Activated CD8-positive, alpha-beta T cell treated with anti-CD3 and anti-CD28 coated beads for 36 hours (primary cell): Measurements from ENCODE around the gene ROBO2. TPM values are rescaled to one million over a fixed set of nuclear protein-coding genes. Genes with fewer than 3 reads are reported as not detected.

ENCODE experiments used
- ATAC-seq: fragments of 200-7000 bp; cut with Tn5 transposase; one replicate; pipeline ENCODE4 v1.10.0; 2021; ENCODE audit warnings: mild to moderate bottlenecking, moderate library complexity
- CTCF ChIA-PET: fragments of 350-600 bp; sonication (Branson Sonifier 250); formaldehyde crosslinking; loops from one replicate; lab custom pipeline; 2021; ENCODE audit warnings: antibody characterized with exemption; lab: Charles Lee
- POLR2A ChIA-PET: fragments of 350-600 bp; sonication (Branson Sonifier 250); formaldehyde crosslinking; loops from one replicate; lab custom pipeline; 2021; ENCODE audit warnings: antibody characterized with exemption; lab: Charles Lee
- DNase-seq: peaks from one replicate; pipeline ENCODE4 v3.0.0-alpha.2; 2020
- H3K27ac Mint-ChIP-seq: one replicate; pipeline ENCODE4 v1.8.0; 2021; ENCODE audit warnings: mild to moderate bottlenecking, mixed read lengths
- H3K27me3 Mint-ChIP-seq: one replicate; pipeline ENCODE4 v1.8.0; 2021; ENCODE audit warnings: mixed read lengths
- H3K36me3 Mint-ChIP-seq: one replicate; pipeline ENCODE4 v1.8.0; 2021; ENCODE audit warnings: low read depth, mixed read lengths
- H3K4me1 Mint-ChIP-seq: one replicate; pipeline ENCODE4 v1.8.0; 2021; ENCODE audit warnings: low read depth, mixed read lengths
- H3K4me3 Mint-ChIP-seq: one replicate; pipeline ENCODE4 v1.8.0; 2021; ENCODE audit warnings: mild to moderate bottlenecking, moderate library complexity, mixed read lengths
- H3K9me3 Mint-ChIP-seq: one replicate; pipeline ENCODE4 v1.8.0; 2021; ENCODE audit warnings: mixed read lengths
- CTCF ChIP-seq: fragments of 200-600 bp; IDR thresholded peaks from one replicate; pipeline ENCODE4 v1.8.0; 2022; ENCODE audit warnings: antibody characterized with exemption, mild to moderate bottlenecking
- intact Hi-C: fragments of 100-400 bp; cut with micrococcal nuclease; formaldehyde crosslinking; loops from one replicate; pipeline ENCODE4 v1.10.0; 2022
- total RNA-seq, 2 experiments: library from RNA; stranded (reverse); gene quantifications; one replicate each; pipeline ENCODE4 v1.2.3, GENCODE V29; 2021

Gene ROBO2
- total RNA-seq, 2 experiments from 2014 or later = not detected

- no peak for ATAC-seq
- Mint-ChIP-seq H3K27me3 (no peaks in the 10 kb centered on the region), H3K27ac (no peak overlapping the region), H3K4me3 (no peak overlapping the region), H3K4me1 (no peaks in the 10 kb centered on the region), H3K36me3 (no peaks in the 10 kb centered on the region), H3K9me3 (peaks cover 3% of the 10 kb centered on the region)
- POLR2A ChIA-PET = no interaction called here
- no peak for TF ChIP-seq CTCF
- intact Hi-C loops = no loop called here
- DNase-seq = no peak
- CTCF ChIA-PET = no interaction called here
These were observed 496.3 kb downstream of the ROBO2 start for GRCh38 chr3:77536038-77536775.

- DNase-seq (no peak), ATAC-seq (no peak)
- Mint-ChIP-seq H3K4me3 (no peak overlapping the region), H3K27me3 (no peaks in the 10 kb centered on the region), H3K4me1 (no peaks in the 10 kb centered on the region), H3K27ac (no peak overlapping the region), H3K9me3 (peaks cover 1% of the 10 kb centered on the region), H3K36me3 (no peaks in the 10 kb centered on the region)
- POLR2A ChIA-PET = no interaction called here
- CTCF ChIA-PET = no interaction called here
- TF ChIP-seq CTCF = no peak
- intact Hi-C loops = no loop called here
These were observed 499.1 kb downstream of the ROBO2 start for GRCh38 chr3:77539014-77539413.

- Mint-ChIP-seq H3K9me3 (peaks cover 1% of the 10 kb centered on the region), H3K27ac (no peak overlapping the region), H3K4me1 (no peaks in the 10 kb centered on the region), H3K36me3 (no peaks in the 10 kb centered on the region), H3K27me3 (no peaks in the 10 kb centered on the region), H3K4me3 (no peak overlapping the region)
- ChIA-PET CTCF (no interaction called here), POLR2A (no interaction called here)
- no peak for DNase-seq
- ATAC-seq = no peak
- no peak for TF ChIP-seq CTCF
- intact Hi-C loops = no loop called here
These were observed 499.8 kb downstream of the ROBO2 start for GRCh38 chr3:77539677-77540076.

- ChIA-PET CTCF (no interaction called here), POLR2A (no interaction called here)
- Mint-ChIP-seq H3K27ac (no peak overlapping the region), H3K4me3 (no peak overlapping the region), H3K36me3 (no peaks in the 10 kb centered on the region), H3K4me1 (no peaks in the 10 kb centered on the region), H3K9me3 (peaks cover 7% of the 10 kb centered on the region), H3K27me3 (no peaks in the 10 kb centered on the region)
- DNase-seq (no peak), ATAC-seq (no peak)
- intact Hi-C loops = no loop called here
- no peak for TF ChIP-seq CTCF
These were observed 501.5 kb downstream of the ROBO2 start for GRCh38 chr3:77541203-77541922.

GRCh38 chr3:77546246-77546645, 506.3 kb downstream of the ROBO2 start:
- CTCF ChIA-PET = no interaction called here
- Mint-ChIP-seq H3K27ac (no peak overlapping the region), H3K4me1 (no peaks in the 10 kb centered on the region), H3K9me3 (peaks cover 8% of the 10 kb centered on the region), H3K36me3 (no peaks in the 10 kb centered on the region), H3K27me3 (no peaks in the 10 kb centered on the region), H3K4me3 (no peak overlapping the region)
- no peak for TF ChIP-seq CTCF
- intact Hi-C loops = no loop called here
- POLR2A ChIA-PET = no interaction called here
- DNase-seq = no peak
- no peak for ATAC-seq
